ENCODE results near the gene DAB1.
A peak's percentile ranks its signal among the peaks of the same experiment; 100 is the strongest.

DNA sequence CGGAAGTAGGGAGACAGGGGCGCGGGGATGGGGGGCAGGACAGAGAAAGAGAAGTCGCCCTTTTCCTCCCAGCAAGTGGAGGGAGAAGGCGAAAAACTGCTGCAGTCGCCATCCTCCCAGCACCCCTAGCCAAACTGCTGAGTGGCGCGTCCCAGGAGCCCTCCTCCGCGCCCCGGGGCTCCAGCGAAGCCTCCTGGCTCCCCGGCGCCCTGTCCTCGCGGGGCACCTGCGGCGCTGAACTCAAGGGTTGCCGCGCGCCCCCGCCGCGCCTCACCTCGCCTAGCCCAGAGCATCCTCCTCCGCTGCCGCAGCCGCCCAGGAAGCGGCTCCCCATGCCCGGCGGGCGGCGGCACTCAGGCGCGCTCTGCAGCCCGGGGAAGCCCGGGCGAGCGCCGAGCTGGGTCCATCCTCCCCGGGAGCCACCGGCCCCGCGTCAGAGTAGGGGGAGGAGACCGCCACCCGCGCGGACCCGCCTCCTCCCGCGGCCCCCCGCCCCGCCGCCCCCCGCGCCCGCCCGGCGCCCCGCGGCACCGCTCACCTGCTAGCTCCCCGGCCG is at the start of gene DAB1:
- TF ChIP-seq, protein P1, sequence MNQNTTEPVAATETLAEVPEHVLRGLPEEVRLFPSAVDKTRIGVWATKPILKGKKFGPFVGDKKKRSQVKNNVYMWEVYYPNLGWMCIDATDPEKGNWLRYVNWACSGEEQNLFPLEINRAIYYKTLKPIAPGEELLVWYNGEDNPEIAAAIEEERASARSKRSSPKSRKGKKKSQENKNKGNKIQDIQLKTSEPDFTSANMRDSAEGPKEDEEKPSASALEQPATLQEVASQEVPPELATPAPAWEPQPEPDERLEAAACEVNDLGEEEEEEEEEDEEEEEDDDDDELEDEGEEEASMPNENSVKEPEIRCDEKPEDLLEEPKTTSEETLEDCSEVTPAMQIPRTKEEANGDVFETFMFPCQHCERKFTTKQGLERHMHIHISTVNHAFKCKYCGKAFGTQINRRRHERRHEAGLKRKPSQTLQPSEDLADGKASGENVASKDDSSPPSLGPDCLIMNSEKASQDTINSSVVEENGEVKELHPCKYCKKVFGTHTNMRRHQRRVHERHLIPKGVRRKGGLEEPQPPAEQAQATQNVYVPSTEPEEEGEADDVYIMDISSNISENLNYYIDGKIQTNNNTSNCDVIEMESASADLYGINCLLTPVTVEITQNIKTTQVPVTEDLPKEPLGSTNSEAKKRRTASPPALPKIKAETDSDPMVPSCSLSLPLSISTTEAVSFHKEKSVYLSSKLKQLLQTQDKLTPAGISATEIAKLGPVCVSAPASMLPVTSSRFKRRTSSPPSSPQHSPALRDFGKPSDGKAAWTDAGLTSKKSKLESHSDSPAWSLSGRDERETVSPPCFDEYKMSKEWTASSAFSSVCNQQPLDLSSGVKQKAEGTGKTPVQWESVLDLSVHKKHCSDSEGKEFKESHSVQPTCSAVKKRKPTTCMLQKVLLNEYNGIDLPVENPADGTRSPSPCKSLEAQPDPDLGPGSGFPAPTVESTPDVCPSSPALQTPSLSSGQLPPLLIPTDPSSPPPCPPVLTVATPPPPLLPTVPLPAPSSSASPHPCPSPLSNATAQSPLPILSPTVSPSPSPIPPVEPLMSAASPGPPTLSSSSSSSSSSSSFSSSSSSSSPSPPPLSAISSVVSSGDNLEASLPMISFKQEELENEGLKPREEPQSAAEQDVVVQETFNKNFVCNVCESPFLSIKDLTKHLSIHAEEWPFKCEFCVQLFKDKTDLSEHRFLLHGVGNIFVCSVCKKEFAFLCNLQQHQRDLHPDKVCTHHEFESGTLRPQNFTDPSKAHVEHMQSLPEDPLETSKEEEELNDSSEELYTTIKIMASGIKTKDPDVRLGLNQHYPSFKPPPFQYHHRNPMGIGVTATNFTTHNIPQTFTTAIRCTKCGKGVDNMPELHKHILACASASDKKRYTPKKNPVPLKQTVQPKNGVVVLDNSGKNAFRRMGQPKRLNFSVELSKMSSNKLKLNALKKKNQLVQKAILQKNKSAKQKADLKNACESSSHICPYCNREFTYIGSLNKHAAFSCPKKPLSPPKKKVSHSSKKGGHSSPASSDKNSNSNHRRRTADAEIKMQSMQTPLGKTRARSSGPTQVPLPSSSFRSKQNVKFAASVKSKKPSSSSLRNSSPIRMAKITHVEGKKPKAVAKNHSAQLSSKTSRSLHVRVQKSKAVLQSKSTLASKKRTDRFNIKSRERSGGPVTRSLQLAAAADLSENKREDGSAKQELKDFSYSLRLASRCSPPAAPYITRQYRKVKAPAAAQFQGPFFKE (tag by site-specific recombination; IDR thresholded peaks at IDR 0.05; ENCODE audit: borderline replicate concordance): no peak
- TF ChIP-seq SCRT1 (tag by site-specific recombination; IDR thresholded peaks at IDR 0.05; ENCODE audit: borderline replicate concordance) (no peak), ZBTB1 (tag by site-specific recombination; IDR thresholded peaks at IDR 0.05) (no peak), ZNF211 (tag by site-specific recombination; IDR thresholded peaks at IDR 0.05; ENCODE audit: low read depth) (no peak), RBAK (tag by site-specific recombination; IDR thresholded peaks at IDR 0.05) (no peak), ZNF843 (tag by site-specific recombination; IDR thresholded peaks at IDR 0.05) (no peak), ZNF501 (tag by site-specific recombination; IDR thresholded peaks at IDR 0.05) (no peak), ZNF423 (tag by site-specific recombination; IDR thresholded peaks at IDR 0.05) (0 out of 2 replicates have a peak, but pooled peaks have one; percentile 22), YY2 (tag by site-specific recombination; IDR thresholded peaks at IDR 0.05) (no peak)
- TF ChIP-seq, protein P2, sequence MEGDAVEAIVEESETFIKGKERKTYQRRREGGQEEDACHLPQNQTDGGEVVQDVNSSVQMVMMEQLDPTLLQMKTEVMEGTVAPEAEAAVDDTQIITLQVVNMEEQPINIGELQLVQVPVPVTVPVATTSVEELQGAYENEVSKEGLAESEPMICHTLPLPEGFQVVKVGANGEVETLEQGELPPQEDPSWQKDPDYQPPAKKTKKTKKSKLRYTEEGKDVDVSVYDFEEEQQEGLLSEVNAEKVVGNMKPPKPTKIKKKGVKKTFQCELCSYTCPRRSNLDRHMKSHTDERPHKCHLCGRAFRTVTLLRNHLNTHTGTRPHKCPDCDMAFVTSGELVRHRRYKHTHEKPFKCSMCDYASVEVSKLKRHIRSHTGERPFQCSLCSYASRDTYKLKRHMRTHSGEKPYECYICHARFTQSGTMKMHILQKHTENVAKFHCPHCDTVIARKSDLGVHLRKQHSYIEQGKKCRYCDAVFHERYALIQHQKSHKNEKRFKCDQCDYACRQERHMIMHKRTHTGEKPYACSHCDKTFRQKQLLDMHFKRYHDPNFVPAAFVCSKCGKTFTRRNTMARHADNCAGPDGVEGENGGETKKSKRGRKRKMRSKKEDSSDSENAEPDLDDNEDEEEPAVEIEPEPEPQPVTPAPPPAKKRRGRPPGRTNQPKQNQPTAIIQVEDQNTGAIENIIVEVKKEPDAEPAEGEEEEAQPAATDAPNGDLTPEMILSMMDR (tag by site-specific recombination; IDR thresholded peaks at IDR 0.05): 0 out of 2 replicates have a peak, but pooled peaks have one; percentile 7
- TF ChIP-seq, protein P3, sequence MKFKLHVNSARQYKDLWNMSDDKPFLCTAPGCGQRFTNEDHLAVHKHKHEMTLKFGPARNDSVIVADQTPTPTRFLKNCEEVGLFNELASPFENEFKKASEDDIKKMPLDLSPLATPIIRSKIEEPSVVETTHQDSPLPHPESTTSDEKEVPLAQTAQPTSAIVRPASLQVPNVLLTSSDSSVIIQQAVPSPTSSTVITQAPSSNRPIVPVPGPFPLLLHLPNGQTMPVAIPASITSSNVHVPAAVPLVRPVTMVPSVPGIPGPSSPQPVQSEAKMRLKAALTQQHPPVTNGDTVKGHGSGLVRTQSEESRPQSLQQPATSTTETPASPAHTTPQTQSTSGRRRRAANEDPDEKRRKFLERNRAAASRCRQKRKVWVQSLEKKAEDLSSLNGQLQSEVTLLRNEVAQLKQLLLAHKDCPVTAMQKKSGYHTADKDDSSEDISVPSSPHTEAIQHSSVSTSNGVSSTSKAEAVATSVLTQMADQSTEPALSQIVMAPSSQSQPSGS (tag by site-specific recombination; IDR thresholded peaks at IDR 0.05; ENCODE audit: low read depth): no peak
- TF ChIP-seq, protein P4, sequence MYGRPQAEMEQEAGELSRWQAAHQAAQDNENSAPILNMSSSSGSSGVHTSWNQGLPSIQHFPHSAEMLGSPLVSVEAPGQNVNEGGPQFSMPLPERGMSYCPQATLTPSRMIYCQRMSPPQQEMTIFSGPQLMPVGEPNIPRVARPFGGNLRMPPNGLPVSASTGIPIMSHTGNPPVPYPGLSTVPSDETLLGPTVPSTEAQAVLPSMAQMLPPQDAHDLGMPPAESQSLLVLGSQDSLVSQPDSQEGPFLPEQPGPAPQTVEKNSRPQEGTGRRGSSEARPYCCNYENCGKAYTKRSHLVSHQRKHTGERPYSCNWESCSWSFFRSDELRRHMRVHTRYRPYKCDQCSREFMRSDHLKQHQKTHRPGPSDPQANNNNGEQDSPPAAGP (tag by site-specific recombination; IDR thresholded peaks at IDR 0.05): no peak
